GM20000 (cell line): ENCODE results near the gene KIAA1671.

ENCODE experiments used
- DNase-seq: peaks from one replicate; pipeline ENCODE4 v3.0.0; 2012; ENCODE audit warnings: low spot score
- TF ChIP-seq, protein P1 (sequence below): IDR thresholded peaks from 2 replicates; pipeline ENCODE4 v1.5.1; 2012; ENCODE audit warnings: mild to moderate bottlenecking, control low read depth; ENCODE audit errors: extremely low read depth, missing control alignments

Gene KIAA1671

DNA sequence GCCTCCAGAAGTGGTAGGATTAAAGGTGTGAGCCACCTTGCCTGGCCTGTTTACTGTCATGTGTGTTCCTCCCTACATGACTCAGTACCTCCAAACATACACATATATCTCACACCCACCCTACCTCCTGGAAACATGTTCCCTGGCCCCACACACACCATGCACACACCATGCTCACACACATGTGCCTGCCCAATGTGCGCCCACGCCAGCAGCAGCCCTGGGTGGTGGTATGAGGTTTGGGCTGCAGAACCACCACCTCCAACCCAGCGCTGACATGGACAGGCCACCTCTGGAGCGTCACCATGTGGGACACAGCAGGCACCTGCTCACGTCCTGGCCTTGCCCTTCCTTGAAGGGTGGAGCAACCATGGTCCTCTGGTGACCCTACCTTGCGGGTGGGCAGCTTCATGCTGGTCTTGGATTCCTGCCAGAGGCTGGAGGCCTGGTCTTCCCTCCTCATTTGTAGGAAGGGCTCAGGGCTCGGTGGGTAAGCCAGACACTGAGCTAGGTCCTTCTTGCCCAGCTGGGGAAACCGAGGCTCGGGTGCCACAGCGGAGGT is 37.9 kb downstream of the KIAA1671 start:
- no peak for DNase-seq
- TF ChIP-seq, protein P1, sequence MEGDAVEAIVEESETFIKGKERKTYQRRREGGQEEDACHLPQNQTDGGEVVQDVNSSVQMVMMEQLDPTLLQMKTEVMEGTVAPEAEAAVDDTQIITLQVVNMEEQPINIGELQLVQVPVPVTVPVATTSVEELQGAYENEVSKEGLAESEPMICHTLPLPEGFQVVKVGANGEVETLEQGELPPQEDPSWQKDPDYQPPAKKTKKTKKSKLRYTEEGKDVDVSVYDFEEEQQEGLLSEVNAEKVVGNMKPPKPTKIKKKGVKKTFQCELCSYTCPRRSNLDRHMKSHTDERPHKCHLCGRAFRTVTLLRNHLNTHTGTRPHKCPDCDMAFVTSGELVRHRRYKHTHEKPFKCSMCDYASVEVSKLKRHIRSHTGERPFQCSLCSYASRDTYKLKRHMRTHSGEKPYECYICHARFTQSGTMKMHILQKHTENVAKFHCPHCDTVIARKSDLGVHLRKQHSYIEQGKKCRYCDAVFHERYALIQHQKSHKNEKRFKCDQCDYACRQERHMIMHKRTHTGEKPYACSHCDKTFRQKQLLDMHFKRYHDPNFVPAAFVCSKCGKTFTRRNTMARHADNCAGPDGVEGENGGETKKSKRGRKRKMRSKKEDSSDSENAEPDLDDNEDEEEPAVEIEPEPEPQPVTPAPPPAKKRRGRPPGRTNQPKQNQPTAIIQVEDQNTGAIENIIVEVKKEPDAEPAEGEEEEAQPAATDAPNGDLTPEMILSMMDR = no peak

DNA sequence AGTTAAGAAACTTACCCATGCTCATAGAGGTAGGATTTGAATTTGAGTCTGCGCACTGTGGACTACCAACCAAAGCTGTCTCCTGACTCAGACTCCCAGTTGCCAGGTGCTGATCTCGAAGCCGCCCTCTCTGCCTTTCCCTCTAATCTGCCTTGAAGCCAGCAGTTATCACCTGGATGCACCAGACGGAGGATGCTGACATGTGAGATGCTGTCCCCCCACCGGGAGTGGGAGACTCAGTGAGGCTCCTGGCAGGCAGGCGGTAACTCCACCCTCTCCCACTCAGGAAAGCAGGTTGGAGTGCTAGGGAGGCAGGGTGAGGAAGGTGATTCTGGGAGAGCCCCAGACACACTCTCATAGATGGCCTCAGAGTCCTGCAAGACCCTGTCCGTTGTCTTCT is 40.4 kb downstream of the KIAA1671 start:
- TF ChIP-seq, protein P1 = no peak
- no peak for DNase-seq

DNA sequence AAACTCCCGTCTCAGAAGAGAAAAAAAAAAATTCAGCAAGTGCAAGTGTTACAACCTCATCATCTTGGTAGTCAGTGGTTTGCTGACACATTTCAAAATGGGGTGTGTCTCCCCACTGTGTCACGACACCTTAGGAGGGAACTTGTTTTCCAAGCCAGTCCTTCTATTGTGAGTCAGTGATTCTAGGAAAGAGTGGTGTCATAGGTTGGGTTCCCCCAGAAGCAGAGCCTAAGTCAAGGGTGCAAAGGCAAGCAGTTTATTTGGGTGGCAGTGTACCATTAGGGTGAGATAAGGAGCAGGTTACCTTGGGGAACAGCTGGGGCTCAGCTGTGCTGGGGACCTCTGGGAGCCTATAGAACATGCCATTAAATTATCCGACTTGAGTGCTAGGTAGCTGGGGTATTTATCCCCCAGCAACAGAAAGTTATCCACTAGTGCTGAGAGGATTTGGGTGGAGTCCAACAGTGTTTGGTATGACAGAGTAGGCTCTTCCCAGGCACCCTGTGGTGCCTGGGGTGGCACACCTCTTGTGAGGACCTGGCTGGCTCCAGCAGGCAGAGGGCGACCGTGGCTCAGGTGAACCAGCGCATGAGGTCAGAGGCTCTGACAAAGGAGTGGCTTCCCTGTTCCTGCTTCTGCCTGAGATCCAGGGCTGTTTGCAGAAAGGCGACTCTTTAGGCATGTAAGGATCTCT is 41.7 kb downstream of the KIAA1671 start:
- no peak for DNase-seq
- TF ChIP-seq, protein P1 = no peak

DNA sequence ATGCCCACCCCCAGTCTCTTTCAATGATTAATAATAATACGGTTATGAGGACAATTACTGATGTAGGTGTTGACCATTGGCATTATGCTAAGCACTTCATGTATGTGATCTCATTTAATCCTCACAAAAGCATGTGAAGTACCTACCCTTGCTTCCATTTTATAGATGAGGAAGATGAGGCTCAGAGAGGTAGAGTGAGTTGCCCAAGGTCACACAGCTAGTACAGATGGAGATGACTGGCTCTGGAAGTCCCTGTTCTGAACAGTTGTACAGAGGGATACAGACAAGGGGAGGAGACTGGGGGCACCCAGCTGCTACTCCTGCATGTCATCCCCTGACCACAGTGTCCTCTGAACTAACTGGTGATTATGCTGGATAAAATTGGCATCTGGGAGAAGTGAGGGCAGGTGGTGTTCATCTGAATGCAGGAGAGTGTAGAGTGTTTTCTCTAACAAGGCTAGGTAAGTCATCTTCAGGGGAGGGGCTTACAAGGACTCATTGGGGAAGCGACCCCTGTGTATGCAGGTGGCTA is 43.2 kb downstream of the KIAA1671 start:
- TF ChIP-seq, protein P1 = no peak
- no peak for DNase-seq

DNA sequence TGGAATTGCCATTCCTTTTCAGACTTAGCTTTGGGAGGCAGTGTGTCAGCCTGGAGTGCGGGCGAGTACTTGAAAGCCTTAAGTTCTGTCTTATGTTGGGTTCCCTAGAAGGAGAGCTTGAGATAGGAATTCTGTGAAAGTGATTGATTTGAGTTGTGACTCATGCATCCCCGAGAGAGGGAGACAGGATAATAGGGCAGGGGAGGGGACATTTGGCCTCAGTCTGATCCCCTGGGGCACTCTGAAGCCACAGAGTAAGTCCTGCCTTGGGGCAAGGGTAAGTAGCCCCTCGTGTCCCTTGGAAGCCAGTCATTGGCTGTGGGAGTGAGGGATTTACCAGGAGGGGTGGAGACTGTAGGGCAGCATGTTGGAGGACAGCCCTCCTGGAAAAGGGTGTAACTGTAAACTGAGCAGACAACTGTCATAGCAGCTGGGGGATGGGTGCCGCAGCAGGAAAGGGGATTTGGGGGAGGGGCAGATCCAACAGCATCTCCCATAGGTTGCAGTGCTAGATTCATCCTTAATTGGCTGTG is 44.0 kb downstream of the KIAA1671 start:
- DNase-seq = no peak
- TF ChIP-seq, protein P1 = no peak

DNA sequence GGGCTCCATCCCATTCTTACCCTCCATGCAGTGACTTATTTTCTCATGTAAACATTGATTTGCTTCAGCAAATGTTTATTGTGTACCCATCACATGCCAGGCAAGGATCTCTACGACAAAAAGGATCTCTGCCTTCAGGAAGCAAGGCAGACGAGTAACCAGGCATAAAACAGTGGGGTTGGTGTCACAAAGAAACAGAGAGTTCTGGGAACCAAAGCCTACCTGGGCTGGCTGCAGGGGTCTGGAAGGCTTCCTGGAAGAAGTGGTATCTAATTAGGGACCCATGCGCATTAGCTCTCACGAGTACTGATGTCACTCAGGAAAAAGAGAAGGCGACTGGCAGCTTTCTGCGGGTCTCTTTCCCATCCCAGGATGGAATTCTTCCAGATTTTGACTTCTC is 44.5 kb downstream of the KIAA1671 start:
- no peak for DNase-seq
- TF ChIP-seq, protein P1 = no peak

DNA sequence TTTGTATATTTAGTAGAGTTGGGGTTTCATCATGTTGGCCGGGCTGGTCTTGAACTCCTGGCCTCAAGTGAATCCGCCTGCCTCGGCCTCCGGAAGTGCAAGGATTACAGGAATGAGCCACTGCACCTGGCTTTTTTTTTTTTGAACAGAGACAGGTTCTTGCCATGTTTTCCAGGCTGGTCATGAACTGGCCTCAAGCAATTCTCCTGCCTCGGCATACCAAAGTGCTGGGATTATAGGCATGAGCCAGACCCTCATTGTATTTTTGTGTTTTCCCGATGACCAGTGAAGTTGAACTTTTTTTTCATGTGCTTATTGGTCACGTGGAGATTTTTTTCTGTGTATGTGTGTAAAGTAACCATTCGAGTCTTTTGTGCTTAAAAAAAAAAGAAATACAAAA is 48.2 kb downstream of the KIAA1671 start:
- no peak for DNase-seq
- TF ChIP-seq, protein P1 = no peak
